OCI-LY7 (cell line): ENCODE measurements around the gene AZGP1.

Source experiments
- CTCF ChIP-seq: fragments of 200-600 bp; sonication (generic); conservative IDR thresholded peaks from 2 replicates; pipeline ENCODE4 v1.5.1; 2014; ENCODE audit warnings: mild to moderate bottlenecking, antibody characterized with exemption, low read length, moderate library complexity, mixed read lengths
- EZH2phosphoT487 ChIP-seq: fragments of 200-600 bp; sonication (generic); IDR thresholded peaks from 2 replicates; pipeline ENCODE4 v1.6.1; 2018; ENCODE audit warnings: low read depth, borderline replicate concordance, mild to moderate bottlenecking, mixed run types, antibody characterized with exemption, low read length, moderate library complexity, mixed read lengths

GRCh38 chr7:99927536-99927935 is 48.3 kb downstream of the AZGP1 start:
- TF ChIP-seq CTCF, result no peak
- TF ChIP-seq EZH2phosphoT487, result no peak
